ENCODE measurements around the gene WHRN. TPM values are rescaled to one million over a fixed set of nuclear protein-coding genes. Genes with fewer than 3 reads are reported as not detected.
A peak's percentile ranks its signal among the peaks of the same experiment; 100 is the strongest.

The WHRN gene
- total and polyA plus RNA-seq, 5 donors = 7.8 to 20.3 (median 13.2) TPM

DNA sequence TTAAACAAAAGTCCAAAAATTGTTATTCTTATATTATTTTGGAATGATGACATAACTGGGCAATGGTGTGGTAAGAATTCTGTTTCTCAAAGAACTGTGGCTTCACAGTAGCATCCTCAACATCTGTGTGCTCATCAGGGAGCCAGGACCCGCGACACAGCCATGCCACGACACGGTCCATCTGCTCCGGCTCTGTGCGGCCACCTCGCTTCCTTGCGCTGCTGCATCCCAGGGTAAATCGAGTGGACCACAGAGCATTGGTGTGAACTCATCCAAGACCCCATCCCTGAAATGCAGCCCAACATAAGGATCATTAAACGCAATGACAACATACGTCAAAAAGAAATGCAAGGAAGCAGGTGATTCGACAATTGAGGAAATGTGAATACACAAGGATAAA is 15.3 kb downstream of the WHRN start:
- Histone ChIP-seq H3K27ac (ENCODE audit: low read length) (no peak overlapping the region), H3K9me3 (ENCODE audit: control insufficient read depth, low read length) (no peaks in the 10 kb centered on the region), H3K4me3 (ENCODE audit: low read length) (no peak overlapping the region), H3K4me1 (ENCODE audit: control insufficient read depth, insufficient read depth, low read length) (no peaks in the 10 kb centered on the region), H3K27me3 (ENCODE audit: control insufficient read depth, insufficient read depth) (no peaks in the 10 kb centered on the region)
- intact Hi-C loops (cut with DNase I) = loop anchor here in 3 of 4 donors (5.0 to 10.0 kb wide), 2 partner anchors 162 to 165 kb away; partner anchors contain the start of gene TEX53 (in 2 of the 3)
- DNase-seq = no peak
- ATAC-seq = no peak
- 91% methylated on average over 12 of the region's 12 CpGs for WGBS

DNA sequence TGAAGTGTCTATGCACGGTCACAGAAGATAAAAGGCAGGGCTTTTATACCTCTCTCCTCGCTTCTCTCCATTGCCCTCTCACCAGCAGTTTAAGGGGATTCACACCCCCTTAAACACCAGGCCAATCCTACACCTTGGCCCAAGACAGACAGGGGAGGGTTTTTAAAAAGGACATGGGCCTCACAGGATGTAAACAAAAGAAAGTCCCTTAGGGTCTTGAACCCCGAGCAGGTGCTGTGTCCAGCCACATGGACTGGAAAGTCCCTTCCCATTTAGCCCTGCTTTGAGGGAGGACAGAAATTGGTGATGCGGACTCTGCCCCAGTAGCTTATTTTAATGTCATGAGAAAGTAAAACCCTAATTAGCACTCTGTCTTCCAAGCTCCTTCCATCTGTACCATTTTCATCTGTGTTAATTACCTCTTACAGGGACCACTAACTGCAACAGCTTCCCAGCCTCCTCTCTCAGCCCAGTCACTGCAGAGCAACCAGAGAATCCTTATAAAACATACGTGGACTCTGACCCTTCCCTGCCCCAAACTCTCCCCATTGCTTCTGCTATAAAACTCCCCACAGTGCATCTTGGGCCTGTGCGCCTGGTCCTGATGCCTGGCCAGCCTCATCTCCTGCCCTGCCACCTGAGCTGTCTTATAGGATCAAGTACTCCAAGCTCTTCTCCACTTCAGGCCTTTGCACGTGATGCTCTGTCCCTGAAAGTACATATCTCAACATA is 16.7 kb downstream of the WHRN start:
- no peaks in the 10 kb centered on the region for H3K4me1 ChIP-seq (ENCODE audit: control insufficient read depth, insufficient read depth, low read length)
- H3K27ac ChIP-seq (ENCODE audit: low read length) = no peak overlapping the region
- 76% methylated on average over 7 of the region's 7 CpGs for WGBS
- DNase-seq = no peak
- intact Hi-C loops (cut with DNase I) = loop anchor here in 3 of 4 donors (5.0 to 10.0 kb wide), 2 partner anchors 164 to 166 kb away; partner anchors contain the start of gene TEX53 (in 2 of the 3)
- no peak for ATAC-seq
- H3K9me3 ChIP-seq (ENCODE audit: control insufficient read depth, low read length) = no peaks in the 10 kb centered on the region
- H3K27me3 ChIP-seq (ENCODE audit: control insufficient read depth, insufficient read depth) = no peaks in the 10 kb centered on the region
- H3K4me3 ChIP-seq (ENCODE audit: low read length) = no peak overlapping the region

- H3K27ac ChIP-seq (ENCODE audit: low read length) = no peak overlapping the region
- no peaks in the 10 kb centered on the region for H3K27me3 ChIP-seq (ENCODE audit: control insufficient read depth, insufficient read depth)
- no peaks in the 10 kb centered on the region for H3K4me1 ChIP-seq (ENCODE audit: control insufficient read depth, insufficient read depth, low read length)
- no peaks in the 10 kb centered on the region for H3K9me3 ChIP-seq (ENCODE audit: control insufficient read depth, low read length)
- DNase-seq (peak in 1 of 3 donors; percentile 25), ATAC-seq (peak; percentile 69 to 88)
- 69% methylated on average over 6 of the region's 6 CpGs for WGBS
- intact Hi-C loops (cut with DNase I) = loop anchor here in 3 of 4 donors (5.0 to 10.0 kb wide), 2 partner anchors 165 to 167 kb away; partner anchors contain the start of gene TEX53 (in 2 of the 3)
- no peak overlapping the region for H3K4me3 ChIP-seq (ENCODE audit: low read length)
Observed at GRCh38 chr9:114487607-114488300, 17.5 kb downstream of the WHRN start.

- intact Hi-C loops (cut with DNase I) = loop anchor here in 3 of 4 donors (5.0 to 10.0 kb wide), 2 partner anchors 166 to 168 kb away; partner anchors contain the start of gene TEX53 (in 2 of the 3)
- no peak for ATAC-seq
- Histone ChIP-seq H3K4me3 (ENCODE audit: low read length) (no peak overlapping the region), H3K27me3 (ENCODE audit: control insufficient read depth, insufficient read depth) (no peaks in the 10 kb centered on the region), H3K27ac (ENCODE audit: low read length) (no peak overlapping the region), H3K4me1 (ENCODE audit: control insufficient read depth, insufficient read depth, low read length) (no peaks in the 10 kb centered on the region), H3K9me3 (ENCODE audit: control insufficient read depth, low read length) (no peaks in the 10 kb centered on the region)
- WGBS = 66% methylated on average over 7 of the region's 7 CpGs
- no peak for DNase-seq
Observed at GRCh38 chr9:114486205-114486963, 18.9 kb downstream of the WHRN start.

DNA sequence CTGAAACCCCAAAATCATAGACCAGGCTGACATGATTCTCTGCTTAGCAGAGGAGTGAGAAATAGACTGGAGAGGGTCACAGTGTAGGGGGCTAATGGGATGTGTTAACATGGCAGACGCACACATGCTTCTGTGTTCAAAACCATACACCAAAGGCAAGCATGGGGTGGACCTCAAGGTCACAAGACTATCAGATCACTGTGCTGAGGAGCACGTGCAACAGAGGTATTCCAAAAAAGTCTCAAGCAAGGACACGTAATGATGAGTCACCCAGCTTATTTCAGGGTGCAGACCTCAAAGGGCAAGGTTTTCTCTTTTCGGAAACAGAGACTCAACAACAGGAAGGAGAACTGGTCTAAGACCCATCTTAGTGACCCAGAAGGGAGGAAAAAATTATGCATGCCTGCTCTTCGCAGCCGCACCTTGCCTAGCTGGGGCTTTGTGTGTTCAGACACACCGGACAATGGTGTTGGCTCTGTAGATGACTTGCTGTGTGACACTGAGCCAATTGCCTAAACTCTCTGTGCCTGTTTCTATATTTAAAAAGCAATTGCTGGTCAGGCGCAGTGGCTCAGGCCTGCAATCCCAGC is 20.3 kb downstream of the WHRN start:
- Histone ChIP-seq H3K27ac (ENCODE audit: low read length) (no peak overlapping the region), H3K27me3 (ENCODE audit: control insufficient read depth, insufficient read depth) (no peaks in the 10 kb centered on the region), H3K4me1 (ENCODE audit: control insufficient read depth, insufficient read depth, low read length) (no peaks in the 10 kb centered on the region), H3K9me3 (ENCODE audit: control insufficient read depth, low read length) (no peaks in the 10 kb centered on the region), H3K4me3 (ENCODE audit: low read length) (no peak overlapping the region)
- ATAC-seq = no peak
- WGBS = 82% methylated on average over 8 of the region's 8 CpGs
- intact Hi-C loops (cut with DNase I) = loop anchor here in 3 of 4 donors (5.0 to 10.0 kb wide), 2 partner anchors 167 to 170 kb away; partner anchors contain the start of gene TEX53 (in 2 of the 3)
- no peak for DNase-seq

DNA sequence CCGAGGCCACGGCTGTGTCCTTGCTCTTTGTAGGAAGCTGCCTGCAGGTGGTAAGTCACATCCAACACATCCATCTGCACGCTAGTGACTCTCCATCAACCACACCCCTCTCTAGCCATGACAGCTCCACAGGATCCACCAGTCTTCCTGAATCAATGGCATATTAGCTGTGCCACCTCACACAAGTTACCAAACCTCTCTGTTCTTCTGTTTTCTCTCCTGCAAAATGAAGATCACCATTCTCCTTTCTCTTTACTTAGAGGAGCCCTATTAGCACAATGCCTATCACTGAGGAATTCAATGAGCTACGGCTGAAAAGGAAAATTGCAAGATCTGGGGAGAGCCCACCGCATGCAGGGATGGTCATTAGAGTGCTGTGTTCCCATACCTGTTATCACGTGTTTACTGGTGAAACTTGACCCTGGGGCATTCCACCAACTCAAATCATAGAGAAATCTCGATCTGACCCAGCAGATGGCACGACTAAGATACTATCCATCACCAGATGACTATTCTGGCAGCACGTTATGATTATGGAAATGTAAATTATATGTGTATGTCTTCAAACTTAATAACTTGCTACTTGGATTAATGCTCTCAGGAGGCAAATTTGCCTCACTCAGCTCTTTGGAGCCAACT is 20.9 kb downstream of the WHRN start:
- Histone ChIP-seq H3K27ac (ENCODE audit: low read length) (no peak overlapping the region), H3K4me3 (ENCODE audit: low read length) (no peak overlapping the region), H3K9me3 (ENCODE audit: control insufficient read depth, low read length) (no peaks in the 10 kb centered on the region), H3K27me3 (ENCODE audit: control insufficient read depth, insufficient read depth) (no peaks in the 10 kb centered on the region), H3K4me1 (ENCODE audit: control insufficient read depth, insufficient read depth, low read length) (no peaks in the 10 kb centered on the region)
- intact Hi-C loops (cut with DNase I) = loop anchor here in 2 of 4 donors (10.0 kb wide), 1 partner anchor 170 kb away; the partner anchor contains the start of gene TEX53 (in 2 of the 2)
- ATAC-seq = no peak
- WGBS = 61% methylated on average over 9 of the region's 9 CpGs
- DNase-seq = no peak

DNA sequence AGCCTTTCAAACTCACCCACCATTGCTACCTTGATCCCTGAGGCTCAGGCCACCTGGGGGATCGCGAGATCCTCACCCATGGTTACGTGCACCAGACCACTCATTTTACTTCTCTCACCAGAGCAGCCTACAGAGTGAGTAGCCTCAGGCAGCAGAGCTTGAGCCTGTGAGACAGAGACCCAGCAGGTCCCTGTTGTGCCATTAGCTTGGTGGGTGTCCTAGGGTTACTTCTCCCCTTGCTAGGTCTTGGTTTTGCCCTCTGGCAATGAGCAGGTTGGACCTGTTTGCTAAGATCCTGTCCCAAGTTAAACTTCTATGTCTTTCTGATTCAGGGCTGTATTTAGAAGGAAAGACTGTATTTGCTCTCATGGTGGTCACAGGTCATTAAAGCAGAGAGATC is 21.8 kb downstream of the WHRN start:
- Histone ChIP-seq H3K27ac (ENCODE audit: low read length) (no peak overlapping the region), H3K4me3 (ENCODE audit: low read length) (no peak overlapping the region), H3K4me1 (ENCODE audit: control insufficient read depth, insufficient read depth, low read length) (no peaks in the 10 kb centered on the region), H3K27me3 (ENCODE audit: control insufficient read depth, insufficient read depth) (no peaks in the 10 kb centered on the region), H3K9me3 (ENCODE audit: control insufficient read depth, low read length) (no peaks in the 10 kb centered on the region)
- WGBS = 91% methylated on average over 3 of the region's 3 CpGs
- ATAC-seq (no peak), DNase-seq (no peak)
- intact Hi-C loops (cut with DNase I) = loop anchor here in 2 of 4 donors (10.0 kb wide), 1 partner anchor 171 kb away; the partner anchor contains the start of gene TEX53 (in 2 of the 2)

DNA sequence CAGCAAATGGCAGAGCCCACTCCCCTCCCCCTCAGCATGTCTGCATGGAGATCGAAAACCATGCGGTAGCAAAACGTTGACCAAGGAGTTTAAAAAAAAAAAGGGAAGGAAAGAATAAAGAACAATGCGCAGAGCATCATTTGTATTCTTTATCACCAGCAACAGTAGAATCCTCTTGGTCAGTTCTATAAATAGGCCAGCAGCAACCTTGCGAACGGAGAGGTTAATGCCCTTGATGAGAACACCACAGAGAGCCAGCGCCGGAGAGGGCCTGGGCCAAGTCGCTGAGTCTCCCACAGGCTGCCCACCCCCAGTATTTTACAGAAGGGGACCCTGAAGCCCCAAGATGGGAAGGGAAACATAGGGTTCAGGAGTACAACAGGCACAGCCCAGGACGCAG is 22.7 kb downstream of the WHRN start:
- 37% methylated on average over 10 of the region's 10 CpGs for WGBS
- peak; percentile 50 to 53 for ATAC-seq

GRCh38 chr9:114481789-114482188 is 23.5 kb downstream of the WHRN start:
- H3K27ac ChIP-seq (ENCODE audit: low read length) = no peak overlapping the region
- DNase-seq (no peak), ATAC-seq (no peak)
- no peak overlapping the region for H3K4me3 ChIP-seq (ENCODE audit: low read length)
- intact Hi-C loops (cut with DNase I) = loop anchor here in 2 of 4 donors (10.0 kb wide), 1 partner anchor 173 kb away; the partner anchor contains the start of gene TEX53 (in 2 of the 2)
- H3K4me1 ChIP-seq (ENCODE audit: control insufficient read depth, insufficient read depth, low read length) = no peaks in the 10 kb centered on the region
- no peaks in the 10 kb centered on the region for H3K9me3 ChIP-seq (ENCODE audit: control insufficient read depth, low read length)
- 91% methylated on average over 5 of the region's 5 CpGs for WGBS
- no peaks in the 10 kb centered on the region for H3K27me3 ChIP-seq (ENCODE audit: control insufficient read depth, insufficient read depth)

More for the DNA sequence above, 22.7 kb downstream of the WHRN start:
- DNase-seq = peak in 1 of 3 donors; percentile 56
- Histone ChIP-seq H3K27ac (ENCODE audit: low read length) (no peak overlapping the region), H3K27me3 (ENCODE audit: control insufficient read depth, insufficient read depth) (no peaks in the 10 kb centered on the region), H3K4me1 (ENCODE audit: control insufficient read depth, insufficient read depth, low read length) (no peaks in the 10 kb centered on the region), H3K4me3 (ENCODE audit: low read length) (no peak overlapping the region), H3K9me3 (ENCODE audit: control insufficient read depth, low read length) (no peaks in the 10 kb centered on the region)
- intact Hi-C loops (cut with DNase I) = loop anchor here in 2 of 4 donors (10.0 kb wide), 1 partner anchor 172 kb away; the partner anchor contains the start of gene TEX53 (in 2 of the 2)
